Right lobe of liver (tissue), 4 donors: ENCODE data around the gene CERK.

Source experiments
- POLR2A ChIP-seq: fragments of 450-650 bp; IDR thresholded peaks from one replicate; pipeline ENCODE4 v1.6.1; 2017; ENCODE audit warnings: antibody characterized with exemption, mild to moderate bottlenecking
- TF ChIP-seq, protein P1 (sequence below), 4 donors: fragments of 200-600 bp in 3 of 4; fragments of 450-650 bp in 1 of 4; IDR thresholded peaks; one replicate each; pipeline versions ENCODE4 v1.5.1 to v1.8.0; 2016 to 2022; ENCODE audit warnings: antibody characterized with exemption in 4 of 4, mild to moderate bottlenecking in 2 of 4
- donor health status: DM: no; HTN: no; CAD: no.
- donor health status: DM: no; HTN: no; CAD: no.
- donor health status: DM: no; HTN: yes; CAD: no.

DNA sequence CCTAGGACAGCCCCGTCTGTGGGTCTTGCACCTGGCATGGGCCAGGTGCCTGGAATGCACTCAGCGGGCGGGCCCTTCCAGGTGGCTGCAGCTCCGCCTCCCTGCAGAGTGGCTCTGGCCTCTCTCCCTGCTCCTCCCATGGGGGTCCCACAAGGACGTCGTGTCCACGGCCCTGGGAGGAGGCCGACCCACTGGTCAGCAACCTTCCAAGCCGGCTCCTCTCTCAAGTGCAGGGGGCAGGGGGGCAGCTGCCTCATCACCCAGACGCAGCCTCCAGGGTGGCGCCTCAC is 41.9 kb downstream of the CERK start:
- TF ChIP-seq POLR2A, result no peak
- TF ChIP-seq, protein P1, sequence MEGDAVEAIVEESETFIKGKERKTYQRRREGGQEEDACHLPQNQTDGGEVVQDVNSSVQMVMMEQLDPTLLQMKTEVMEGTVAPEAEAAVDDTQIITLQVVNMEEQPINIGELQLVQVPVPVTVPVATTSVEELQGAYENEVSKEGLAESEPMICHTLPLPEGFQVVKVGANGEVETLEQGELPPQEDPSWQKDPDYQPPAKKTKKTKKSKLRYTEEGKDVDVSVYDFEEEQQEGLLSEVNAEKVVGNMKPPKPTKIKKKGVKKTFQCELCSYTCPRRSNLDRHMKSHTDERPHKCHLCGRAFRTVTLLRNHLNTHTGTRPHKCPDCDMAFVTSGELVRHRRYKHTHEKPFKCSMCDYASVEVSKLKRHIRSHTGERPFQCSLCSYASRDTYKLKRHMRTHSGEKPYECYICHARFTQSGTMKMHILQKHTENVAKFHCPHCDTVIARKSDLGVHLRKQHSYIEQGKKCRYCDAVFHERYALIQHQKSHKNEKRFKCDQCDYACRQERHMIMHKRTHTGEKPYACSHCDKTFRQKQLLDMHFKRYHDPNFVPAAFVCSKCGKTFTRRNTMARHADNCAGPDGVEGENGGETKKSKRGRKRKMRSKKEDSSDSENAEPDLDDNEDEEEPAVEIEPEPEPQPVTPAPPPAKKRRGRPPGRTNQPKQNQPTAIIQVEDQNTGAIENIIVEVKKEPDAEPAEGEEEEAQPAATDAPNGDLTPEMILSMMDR (IDR thresholded peaks at IDR 0.05), result no peak
